Activated T-cell treated with anti-CD3 and anti-CD28 coated beads, Interleukin-2, amount 50 U/mL, for 4 hours (primary cell): ENCODE data around the gene AQP6. TPM values are rescaled to one million over a fixed set of nuclear protein-coding genes. Genes with fewer than 3 reads are reported as not detected.

Experiments used
- ATAC-seq, 2 donors: fragments of 200-7000 bp; cut with Tn5 transposase; one replicate each; pipeline ENCODE4 v1.10.0; 2021
- DNase-seq: peaks from one replicate; pipeline ENCODE4 v3.0.0-alpha.2; 2020
- H3K27me3 Mint-ChIP-seq: one replicate; pipeline ENCODE4 v1.8.0; 2021; ENCODE audit warnings: low read depth, mixed read lengths
- H3K36me3 Mint-ChIP-seq: one replicate; pipeline ENCODE4 v1.8.0; 2022; ENCODE audit warnings: mixed read lengths; ENCODE audit not compliant: insufficient read depth
- H3K4me1 Mint-ChIP-seq: one replicate; pipeline ENCODE4 v1.8.0; 2021; ENCODE audit warnings: low read depth, mixed read lengths
- H3K4me3 Mint-ChIP-seq: one replicate; pipeline ENCODE4 v1.8.0; 2021; ENCODE audit warnings: mild to moderate bottlenecking, moderate library complexity, mixed read lengths
- H3K9me3 Mint-ChIP-seq: one replicate; pipeline ENCODE4 v1.8.0; 2021; ENCODE audit warnings: mixed read lengths
- total RNA-seq, 3 donors: library from RNA; stranded (reverse); gene quantifications; one replicate each; pipeline ENCODE4 v1.2.1, GENCODE V29; 2021

Gene AQP6
- total RNA-seq, 3 donors from 2014 or later = not detected

GRCh38 chr12:49948866-49949845, 23.6 kb upstream of the AQP6 start:
- Mint-ChIP-seq H3K36me3 (no peaks in the 10 kb centered on the region), H3K4me3 (no peak overlapping the region), H3K9me3 (no peaks in the 10 kb centered on the region), H3K4me1 (peaks cover 21% of the 10 kb centered on the region), H3K27me3 (peaks cover 7% of the 10 kb centered on the region)
- no peak for DNase-seq
- no peak for ATAC-seq

- no peaks in the 10 kb centered on the region for H3K36me3 Mint-ChIP-seq
- no peak for ATAC-seq
- peaks cover 16% of the 10 kb centered on the region for H3K4me1 Mint-ChIP-seq
Observed at GRCh38 chr12:49949866-49950265, 22.9 kb upstream of the AQP6 start.

GRCh38 chr12:49950273-49951251, 22.2 kb upstream of the AQP6 start, which contains the start of gene AQP2:
TSS of gene AQP2 (plus strand) at chr12:49950737. CDS start at chr12:49950831, 94 bp downstream.
- H3K36me3 Mint-ChIP-seq = no peaks in the 10 kb centered on the region
- H3K4me3 Mint-ChIP-seq = no peak within 1 kb of the TSS
- DNase-seq (no peak), ATAC-seq (no peak)
- H3K4me1 Mint-ChIP-seq = peaks cover 11% of the 10 kb centered on the region
- no peaks in the 10 kb centered on the region for H3K9me3 Mint-ChIP-seq
- peaks cover 17% of the 10 kb centered on the region for H3K27me3 Mint-ChIP-seq

More at GRCh38 chr12:49949866-49950265, 22.9 kb upstream of the AQP6 start:
- DNase-seq = no peak
- H3K27me3 Mint-ChIP-seq = peaks cover 15% of the 10 kb centered on the region
- no peak overlapping the region for H3K4me3 Mint-ChIP-seq
- H3K9me3 Mint-ChIP-seq = no peaks in the 10 kb centered on the region

- no peak overlapping the region for H3K4me3 Mint-ChIP-seq
- no peaks in the 10 kb centered on the region for H3K9me3 Mint-ChIP-seq
- H3K4me1 Mint-ChIP-seq = peaks cover 3% of the 10 kb centered on the region
- peaks cover 26% of the 10 kb centered on the region for H3K27me3 Mint-ChIP-seq
- H3K36me3 Mint-ChIP-seq = no peaks in the 10 kb centered on the region
- no peak for ATAC-seq
- DNase-seq = no peak
Observed at GRCh38 chr12:49951411-49952240, 21.1 kb upstream of the AQP6 start.

GRCh38 chr12:49952391-49953055, 20.2 kb upstream of the AQP6 start:
- peaks cover 3% of the 10 kb centered on the region for H3K4me1 Mint-ChIP-seq
- no peaks in the 10 kb centered on the region for H3K36me3 Mint-ChIP-seq
- no peak for DNase-seq
- H3K27me3 Mint-ChIP-seq = peaks cover 34% of the 10 kb centered on the region
- ATAC-seq = no peak
- H3K9me3 Mint-ChIP-seq = no peaks in the 10 kb centered on the region
- no peak overlapping the region for H3K4me3 Mint-ChIP-seq

- Mint-ChIP-seq H3K27me3 (peaks cover 38% of the 10 kb centered on the region), H3K4me3 (no peak overlapping the region), H3K9me3 (no peaks in the 10 kb centered on the region), H3K4me1 (peaks cover 3% of the 10 kb centered on the region), H3K36me3 (no peaks in the 10 kb centered on the region)
- no peak for DNase-seq
- ATAC-seq = no peak
Observed at GRCh38 chr12:49953151-49953550, 19.6 kb upstream of the AQP6 start.

DNA sequence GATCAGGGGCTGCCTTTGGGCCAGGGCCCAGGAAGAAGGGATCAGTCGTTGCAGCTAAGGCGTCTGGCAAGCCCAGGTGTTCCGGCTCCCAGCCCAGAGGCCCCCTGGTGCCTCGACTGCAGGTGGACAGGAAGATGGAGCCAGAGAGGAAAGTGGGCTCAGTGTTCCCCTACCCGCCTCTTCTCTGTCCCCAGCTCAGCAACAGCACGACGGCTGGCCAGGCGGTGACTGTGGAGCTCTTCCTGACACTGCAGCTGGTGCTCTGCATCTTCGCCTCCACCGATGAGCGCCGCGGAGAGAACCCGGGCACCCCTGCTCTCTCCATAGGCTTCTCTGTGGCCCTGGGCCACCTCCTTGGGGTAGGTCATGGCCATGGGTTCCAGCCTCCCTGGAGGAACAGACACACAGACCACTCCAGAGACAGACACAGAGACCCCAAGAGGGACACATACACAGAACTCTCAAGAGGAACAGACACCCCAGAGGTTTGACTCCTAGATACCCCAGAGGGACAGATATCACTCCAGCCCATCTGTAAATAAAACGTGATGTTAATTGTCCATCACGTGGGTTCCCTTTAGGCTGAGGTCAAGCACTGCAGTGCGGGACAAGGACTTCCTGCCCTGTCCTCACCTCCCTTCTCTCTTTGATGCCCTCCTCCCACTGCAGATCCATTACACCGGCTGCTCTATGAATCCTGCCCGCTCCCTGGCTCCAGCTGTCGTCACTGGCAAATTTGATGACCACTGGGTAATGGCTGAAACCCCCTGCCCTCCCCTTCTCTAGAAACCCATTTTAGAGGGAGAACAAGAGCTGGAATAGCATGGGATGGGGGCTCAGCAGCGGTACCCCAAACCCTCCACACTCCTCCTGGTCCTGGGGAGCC, 18.5 kb upstream of the AQP6 start:
- Mint-ChIP-seq H3K9me3 (no peaks in the 10 kb centered on the region), H3K4me1 (peaks cover 3% of the 10 kb centered on the region), H3K4me3 (no peak overlapping the region), H3K27me3 (peaks cover 48% of the 10 kb centered on the region), H3K36me3 (no peaks in the 10 kb centered on the region)
- ATAC-seq (no peak), DNase-seq (no peak)

DNA sequence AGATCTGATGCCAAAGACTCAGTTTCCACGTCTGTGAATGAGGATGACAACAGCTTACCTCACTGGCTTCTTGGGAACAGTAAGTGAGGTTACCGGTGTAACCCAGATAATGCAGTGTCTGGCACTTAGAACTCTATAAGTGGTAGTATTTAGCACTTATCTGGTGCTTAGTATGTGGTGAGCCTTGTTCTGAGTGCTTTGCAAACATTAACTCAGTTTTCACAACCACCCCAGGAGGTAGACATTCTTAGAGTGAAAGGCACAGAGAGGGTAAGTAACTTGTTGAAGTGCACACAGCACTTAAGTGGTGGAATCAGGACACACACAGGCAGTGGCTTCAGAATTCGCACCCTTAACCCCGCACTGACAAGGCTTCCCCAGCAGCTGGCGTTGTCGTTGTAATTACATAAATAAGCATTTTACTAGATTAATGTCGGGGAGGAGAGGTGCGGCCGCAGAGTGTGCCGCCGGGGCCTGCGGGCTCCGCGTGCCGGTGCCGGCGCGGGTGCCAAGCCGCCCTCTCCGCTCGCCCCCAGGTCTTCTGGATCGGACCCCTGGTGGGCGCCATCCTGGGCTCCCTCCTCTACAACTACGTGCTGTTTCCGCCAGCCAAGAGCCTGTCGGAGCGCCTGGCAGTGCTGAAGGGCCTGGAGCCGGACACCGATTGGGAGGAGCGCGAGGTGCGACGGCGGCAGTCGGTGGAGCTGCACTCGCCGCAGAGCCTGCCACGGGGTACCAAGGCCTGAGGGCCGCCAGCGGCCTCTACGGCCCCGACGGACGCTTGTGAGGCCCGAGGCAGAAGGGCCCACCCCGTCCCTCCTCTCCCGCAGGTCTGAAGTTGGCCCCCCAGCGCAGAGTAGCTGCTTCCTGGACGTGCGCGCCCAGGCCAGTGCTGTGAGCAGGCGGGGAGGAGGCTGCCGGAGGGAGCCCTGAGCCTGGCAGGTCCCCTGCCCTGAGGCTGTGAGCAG, 17.6 kb upstream of the AQP6 start:
- Mint-ChIP-seq H3K4me1 (peaks cover 3% of the 10 kb centered on the region), H3K4me3 (no peak overlapping the region), H3K9me3 (no peaks in the 10 kb centered on the region), H3K27me3 (peaks cover 57% of the 10 kb centered on the region), H3K36me3 (no peaks in the 10 kb centered on the region)
- ATAC-seq (peak; percentile 39 to 42), DNase-seq (no peak)

GRCh38 chr12:49955899-49956662, 16.7 kb upstream of the AQP6 start:
- Mint-ChIP-seq H3K36me3 (no peaks in the 10 kb centered on the region), H3K9me3 (no peaks in the 10 kb centered on the region), H3K27me3 (peaks cover 64% of the 10 kb centered on the region), H3K4me3 (no peak overlapping the region), H3K4me1 (peaks cover 8% of the 10 kb centered on the region)
- no peak for DNase-seq
- peak in 1 of 2 donors; percentile 11 for ATAC-seq

DNA sequence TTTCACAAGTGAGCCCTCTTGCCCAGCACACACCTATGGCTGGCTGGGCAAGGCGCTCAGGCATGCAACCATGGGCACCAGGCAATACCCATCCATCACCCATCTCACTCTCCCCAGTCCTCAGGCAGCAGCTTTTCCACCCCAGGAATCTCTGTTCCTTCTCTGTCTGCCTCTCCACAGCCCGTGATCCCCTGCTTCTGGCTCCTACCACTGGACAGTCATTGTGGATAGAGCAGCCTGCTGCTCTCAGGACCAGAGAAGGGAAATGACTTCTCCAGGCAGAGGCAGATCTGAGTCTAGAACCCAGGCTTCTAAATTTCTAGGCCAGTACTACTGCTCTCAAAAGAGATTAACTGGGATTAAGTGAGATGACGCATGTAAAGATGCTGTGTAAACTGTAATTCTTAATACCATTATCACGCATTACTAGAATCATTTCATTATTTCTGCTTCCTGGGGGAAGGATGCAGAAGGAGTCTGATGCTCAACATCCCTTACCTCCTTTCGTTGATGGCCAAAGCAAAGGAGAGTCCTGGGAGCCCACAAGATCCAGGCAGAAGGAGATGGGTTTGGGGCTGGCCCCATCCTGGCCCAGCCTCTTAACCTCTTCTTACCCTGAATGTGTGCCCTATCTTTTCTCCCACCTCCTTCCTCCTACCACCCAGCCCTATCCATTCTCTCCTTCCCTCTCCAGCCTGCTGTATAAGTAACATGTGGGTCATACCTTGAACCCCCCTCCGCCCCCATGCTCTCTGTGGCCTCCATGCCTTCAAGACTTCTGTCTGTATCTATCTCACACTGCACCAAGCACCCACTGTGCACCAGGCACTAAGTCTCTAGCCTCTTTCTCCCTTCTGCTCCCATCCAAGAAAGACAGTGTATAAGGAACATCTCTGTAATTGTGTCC, 15.8 kb upstream of the AQP6 start:
- Mint-ChIP-seq H3K4me3 (no peak overlapping the region), H3K27me3 (peaks cover 66% of the 10 kb centered on the region), H3K36me3 (no peaks in the 10 kb centered on the region), H3K9me3 (no peaks in the 10 kb centered on the region), H3K4me1 (peaks cover 8% of the 10 kb centered on the region)
- ATAC-seq (no peak), DNase-seq (no peak)
